HL-60 (cell line): ENCODE measurements around the gene PYROXD2.

Source experiments
- DNase-seq, 2 experiments: peaks; one replicate each; pipeline ENCODE4 v3.0.0-alpha.2; 2010 to 2020; ENCODE audit warnings: low read depth in 1 of 2, low spot score in 1 of 2
- H3K27ac ChIP-seq: fragments of 250-450 bp; sonication (Bioruptor Pico); replicated peaks from 2 replicates; pipeline ENCODE4 v1.5.1; 2020; ENCODE audit warnings: mild to moderate bottlenecking, moderate library complexity
- H3K27me3 ChIP-seq: fragments of 250-450 bp; sonication (Bioruptor Pico); 2 replicates; pipeline ENCODE4 v1.5.1; 2021; ENCODE audit warnings: mild to moderate bottlenecking, moderate library complexity; ENCODE audit not compliant: insufficient read depth, poor library complexity, severe bottlenecking
- H3K4me3 ChIP-seq: replicated peaks from 2 replicates; pipeline ENCODE4 v1.5.1; 2011; ENCODE audit warnings: mild to moderate bottlenecking, control low read depth, low read length; ENCODE audit not compliant: insufficient read depth
- CTCF ChIP-seq: IDR thresholded peaks from one replicate; pipeline ENCODE4 v1.5.1; 2011; ENCODE audit warnings: low read length, control low read depth, inconsistent platforms; ENCODE audit not compliant: insufficient read depth
- GABPA ChIP-seq: IDR thresholded peaks from 2 replicates; pipeline ENCODE4 v1.6.1; 2012; ENCODE audit warnings: low read depth
- POLR2AphosphoS5 ChIP-seq: IDR thresholded peaks from 2 replicates; pipeline ENCODE4 v1.6.1; 2012; ENCODE audit warnings: low read depth
- REST ChIP-seq: IDR thresholded peaks from 2 replicates; pipeline ENCODE4 v1.6.1; 2012; ENCODE audit warnings: low read depth; ENCODE audit not compliant: insufficient replicate concordance
- SPI1 ChIP-seq: IDR thresholded peaks from 2 replicates; pipeline ENCODE4 v1.6.1; 2012; ENCODE audit warnings: low read depth, mild to moderate bottlenecking, borderline replicate concordance

Gene PYROXD2

DNA sequence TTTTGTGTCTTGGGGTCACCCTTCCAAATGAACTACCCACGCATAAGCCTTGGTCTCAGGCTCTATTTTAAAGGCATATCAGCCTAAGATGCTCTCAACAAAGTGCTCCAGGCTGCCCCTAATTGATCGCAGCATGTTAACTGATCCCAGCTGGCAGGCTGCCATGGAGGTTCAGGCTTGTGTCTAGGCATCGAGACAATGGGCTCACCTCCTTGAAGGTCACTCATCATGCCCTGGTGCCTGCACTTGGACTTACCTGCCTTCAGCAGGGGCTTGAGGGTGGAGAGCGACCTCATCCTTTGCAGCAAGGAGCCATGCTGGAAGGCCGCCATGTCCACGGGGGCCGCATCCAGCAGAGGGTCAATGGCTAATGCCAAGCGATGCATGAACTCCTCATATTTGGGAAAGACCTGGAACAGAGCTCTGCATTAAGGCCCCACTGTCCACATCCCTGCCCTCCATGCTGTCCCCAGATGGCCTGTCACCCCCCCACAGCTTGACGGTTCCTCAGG, 17.8 kb downstream of the PYROXD2 start:
- H3K27ac ChIP-seq = no peak overlapping the region
- TF ChIP-seq POLR2AphosphoS5 (no peak), GABPA (no peak)
- peaks cover 2% of the 10 kb centered on the region for H3K27me3 ChIP-seq
- no peak for DNase-seq
- H3K4me3 ChIP-seq = no peak overlapping the region

- H3K27me3 ChIP-seq = peaks cover 2% of the 10 kb centered on the region
- no peak overlapping the region for H3K4me3 ChIP-seq
- no peak for DNase-seq
- H3K27ac ChIP-seq = no peak overlapping the region
- no peak for TF ChIP-seq CTCF
- no peak for TF ChIP-seq POLR2AphosphoS5
- TF ChIP-seq REST = no peak
- no peak for TF ChIP-seq GABPA
- TF ChIP-seq SPI1 = no peak
Measured at GRCh38 chr10:98396096-98397063, 18.6 kb downstream of the PYROXD2 start.

- H3K27me3 ChIP-seq = peaks cover 2% of the 10 kb centered on the region
- DNase-seq = no peak
- no peak overlapping the region for H3K27ac ChIP-seq
- H3K4me3 ChIP-seq = no peak overlapping the region
- TF ChIP-seq GABPA (no peak), CTCF (no peak), SPI1 (no peak), REST (no peak), POLR2AphosphoS5 (no peak)
Measured at GRCh38 chr10:98394851-98395440, 20.0 kb downstream of the PYROXD2 start.

- Histone ChIP-seq H3K27ac (no peak overlapping the region), H3K4me3 (no peak overlapping the region), H3K27me3 (peaks cover 2% of the 10 kb centered on the region)
- DNase-seq = no peak
- TF ChIP-seq POLR2AphosphoS5 (no peak), SPI1 (no peak), REST (no peak), CTCF (no peak), GABPA (no peak)
Measured at GRCh38 chr10:98391578-98391991, 23.4 kb downstream of the PYROXD2 start.
